CD4-positive, alpha-beta T cell treated with Interleukin-4 for 4 hours (primary cell): Measurements from ENCODE around the gene RABEP1.
"Not testable (repeated sequence)": the region's sequence is repeated elsewhere in the genome, so short reads cannot be mapped to it uniquely, and the experiment has no call there.

Experiments used
- DNase-seq: peaks from one replicate; pipeline ENCODE4 v3.0.0-alpha.2; 2020

Gene RABEP1

DNA sequence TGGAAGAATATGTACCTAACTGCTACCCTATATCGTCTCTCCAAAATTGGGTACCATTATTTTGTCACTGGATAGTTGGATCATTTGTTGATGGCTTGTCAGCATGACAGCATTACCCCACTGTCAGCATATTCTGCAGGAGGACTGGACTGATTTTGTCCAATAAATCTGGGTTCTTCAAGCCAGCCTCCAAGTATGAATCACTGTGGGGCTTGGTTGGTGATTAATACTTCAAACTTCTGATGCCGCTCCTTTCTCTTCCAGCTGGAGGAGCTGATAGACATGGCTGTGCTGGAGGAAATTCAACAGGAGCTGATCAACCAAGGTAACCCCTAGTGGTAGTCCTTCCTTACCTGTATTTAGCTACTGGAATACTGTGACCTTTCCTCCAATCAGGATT lies 140.4 kb downstream of the RABEP1 start:
- no peak for DNase-seq

DNA sequence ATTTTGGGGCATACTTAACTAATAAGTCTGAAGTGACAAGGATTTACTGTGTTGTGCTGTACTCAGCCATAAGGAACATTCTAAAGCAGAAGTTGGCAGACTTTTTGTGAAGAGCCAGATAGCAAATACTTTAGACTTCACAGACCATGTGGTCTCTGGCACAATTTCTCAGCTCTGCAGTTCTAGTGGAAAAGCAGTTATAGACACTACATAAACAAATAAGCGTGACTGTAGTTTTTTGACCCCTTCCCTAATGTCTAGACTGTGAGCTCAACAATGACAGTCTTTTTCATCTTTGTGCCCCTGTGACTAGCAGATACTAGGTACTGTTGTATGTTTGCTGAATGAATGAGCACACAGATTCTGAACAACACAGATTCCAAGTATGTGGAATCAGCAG lies 142.8 kb downstream of the RABEP1 start:
- no peak for DNase-seq

DNA sequence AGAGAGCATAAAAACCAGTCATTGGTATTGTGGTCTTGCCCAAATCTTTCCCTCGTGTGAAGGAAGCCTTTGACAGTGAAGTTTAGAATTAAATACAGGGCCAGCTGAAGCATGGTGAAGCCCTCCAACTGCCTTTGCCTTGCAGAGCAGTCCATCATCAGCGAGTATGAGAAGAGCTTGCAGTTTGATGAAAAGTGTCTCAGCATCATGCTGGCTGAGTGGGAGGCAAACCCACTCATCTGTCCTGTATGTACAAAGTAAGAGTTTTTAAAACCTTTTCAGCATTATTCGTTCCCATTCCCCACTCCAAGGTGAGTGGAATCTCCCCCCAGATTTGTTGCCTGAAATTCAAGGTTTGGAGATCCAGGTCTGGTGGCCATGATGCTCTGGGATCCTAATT lies 143.7 kb downstream of the RABEP1 start:
- DNase-seq: no peak

DNA sequence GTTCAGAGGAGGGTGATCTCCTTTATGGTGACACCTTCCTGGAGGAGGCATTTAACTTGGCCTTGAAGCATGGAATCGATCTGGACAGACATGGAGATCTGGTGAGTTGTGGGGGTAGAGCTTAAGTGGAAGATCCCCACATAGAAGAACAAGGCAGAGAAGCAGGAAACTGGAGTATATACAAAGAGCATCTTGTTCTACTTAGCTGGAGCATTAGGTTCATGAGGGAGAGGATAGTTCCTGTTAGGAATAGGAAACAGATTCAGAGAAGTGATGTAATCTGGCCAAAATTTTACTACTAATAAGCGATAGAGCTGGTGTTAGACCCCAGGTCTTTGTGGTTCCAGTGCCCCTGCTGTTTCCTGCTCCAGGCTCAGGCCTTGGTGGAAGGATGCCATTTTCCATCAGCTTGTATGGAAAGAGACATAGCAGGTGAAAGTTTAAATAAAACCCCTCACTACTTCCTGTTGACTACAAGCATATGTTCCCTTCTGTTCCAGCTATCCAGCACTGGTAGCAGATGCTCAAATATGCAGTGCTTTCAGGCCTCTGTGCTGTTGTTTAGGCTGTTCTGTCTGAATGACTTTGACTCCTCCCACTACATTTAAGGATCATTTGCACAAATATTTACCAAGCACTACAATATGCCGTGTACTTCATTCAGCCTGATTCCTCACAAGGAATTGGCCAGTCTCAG lies 147.3 kb downstream of the RABEP1 start:
- no peak for DNase-seq

DNA sequence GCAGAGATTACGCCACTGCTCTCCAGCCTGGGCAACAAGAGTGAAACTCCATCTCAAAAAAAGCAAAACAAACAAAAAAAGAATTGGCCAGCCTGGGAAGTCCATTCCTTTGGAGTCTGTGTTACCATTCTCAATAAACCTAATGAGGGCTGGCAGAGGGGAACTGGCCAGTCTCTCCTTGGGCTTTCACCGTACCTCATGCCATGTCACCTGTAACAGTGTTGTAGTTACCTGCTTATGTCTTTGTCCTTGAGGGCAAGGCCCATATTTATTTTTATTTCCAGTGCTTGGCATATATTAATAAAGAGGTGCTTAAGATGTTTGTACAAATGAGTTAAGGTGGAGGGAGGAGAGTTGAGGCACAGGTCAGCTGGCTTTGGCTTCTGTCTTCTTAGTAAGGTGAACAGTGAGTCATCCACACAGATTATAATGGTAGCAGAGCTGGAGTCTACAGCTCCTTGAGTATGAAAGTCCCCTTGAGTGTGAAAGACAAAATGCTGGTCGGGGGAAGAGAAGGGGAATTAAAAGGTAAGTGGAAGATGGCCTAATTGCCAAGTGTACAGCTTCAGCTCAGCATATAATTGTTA lies 148.4 kb downstream of the RABEP1 start:
- DNase-seq: no peak

DNA sequence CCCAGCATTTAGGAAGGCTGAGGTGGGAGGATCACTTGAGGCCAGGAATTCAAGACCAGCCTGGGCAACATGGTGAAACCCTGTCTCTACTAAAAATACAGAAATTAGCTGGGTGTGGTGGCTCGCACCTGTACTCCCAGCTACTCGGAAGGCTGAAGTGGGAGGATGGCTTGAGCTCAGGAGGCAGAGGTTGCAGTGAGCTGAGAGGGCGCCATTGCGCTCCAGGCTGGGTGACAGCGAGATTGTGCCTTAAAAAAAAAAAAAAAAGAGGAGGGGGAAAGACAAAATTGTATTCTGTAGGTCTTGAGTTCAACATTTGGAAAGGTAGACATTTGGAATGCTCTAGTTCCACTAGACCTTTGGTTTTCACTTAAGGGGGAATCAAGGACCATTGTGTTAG lies 149.2 kb downstream of the RABEP1 start:
- not testable (repeated sequence) for DNase-seq

DNA sequence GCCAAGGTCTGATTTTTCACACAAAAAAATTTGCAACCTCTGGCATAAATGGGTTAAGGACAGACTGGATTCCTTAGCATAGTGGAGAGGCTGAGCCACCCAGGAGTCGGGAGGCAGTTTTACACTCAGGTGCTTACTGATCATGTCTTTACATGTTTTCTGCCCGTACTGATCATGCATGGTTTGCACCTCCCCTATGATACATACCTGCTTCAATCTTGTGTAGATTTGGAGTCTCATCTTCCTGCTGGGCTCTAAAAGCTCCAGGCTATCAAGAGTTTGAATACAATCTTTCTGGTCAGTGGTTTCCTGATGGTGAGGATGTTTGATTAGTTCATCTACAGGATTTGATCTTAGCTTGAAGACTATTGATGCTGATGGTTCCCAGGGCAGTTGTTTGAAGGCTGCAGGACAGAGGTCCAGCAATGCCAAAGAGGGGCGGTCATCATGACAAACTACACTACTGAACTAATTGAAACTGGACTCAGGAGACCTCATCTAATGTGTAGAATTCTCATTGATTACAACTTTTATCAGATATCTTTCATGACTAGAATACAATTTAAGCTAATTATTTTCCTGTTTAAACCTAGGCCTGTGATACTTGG lies 150.0 kb downstream of the RABEP1 start:
- DNase-seq: no peak

DNA sequence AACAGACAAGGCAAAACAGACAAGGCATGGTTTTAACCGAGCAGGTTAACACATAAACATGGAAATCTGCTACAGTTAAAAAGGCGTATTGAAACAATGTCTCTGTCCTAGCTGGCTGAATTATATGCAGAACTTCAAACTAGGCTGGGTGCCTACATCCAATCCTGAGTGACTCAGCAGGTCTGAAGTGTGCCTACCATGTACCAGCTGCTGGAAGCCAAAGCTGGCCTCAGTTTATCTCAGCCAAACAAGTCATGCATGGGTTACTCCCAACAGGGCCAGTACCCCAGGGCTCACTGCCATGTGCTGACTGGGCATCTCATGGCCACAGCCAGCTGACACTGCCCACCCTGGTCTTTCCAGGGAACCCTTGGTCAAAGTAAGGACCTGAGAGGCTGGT lies 152.9 kb downstream of the RABEP1 start:
- DNase-seq: no peak
